Naive B cell (primary cell): Measurements from ENCODE around the gene ZNF827. TPM values are rescaled to one million over a fixed set of nuclear protein-coding genes. Genes with fewer than 3 reads are reported as not detected.

Experiments used
- ATAC-seq, 2 donors: fragments of 150-1000 bp; cut with Tn5 transposase; 2 replicates each; pipeline ENCODE4 v1.10.0; 2021; ENCODE audit warnings: low read depth in 2 of 2, mild to moderate bottlenecking in 2 of 2, moderate library complexity in 2 of 2
- DNase-seq: peaks from one replicate; pipeline ENCODE4 v3.0.0; 2022
- H3K27ac Mint-ChIP-seq, 6 donors: one replicate each; pipeline ENCODE4 v1.8.0; 2020 to 2022; ENCODE audit warnings: mild to moderate bottlenecking in 6 of 6, mixed read lengths in 6 of 6, moderate library complexity in 5 of 6, inconsistent platforms in 2 of 6
- H3K27me3 Mint-ChIP-seq, 3 donors: one replicate each; pipeline ENCODE4 v1.8.0; 2021 to 2022; ENCODE audit warnings: mixed read lengths in 3 of 3, mild to moderate bottlenecking in 1 of 3
- H3K36me3 Mint-ChIP-seq, 2 donors: one replicate each; pipeline ENCODE4 v1.8.0; 2020 to 2022; ENCODE audit warnings: mixed read lengths in 2 of 2, inconsistent platforms in 1 of 2, mild to moderate bottlenecking in 1 of 2
- H3K4me1 Mint-ChIP-seq, 3 donors: one replicate each; pipeline ENCODE4 v1.8.0; 2020 to 2022; ENCODE audit warnings: mixed read lengths in 3 of 3, inconsistent platforms in 1 of 3, mild to moderate bottlenecking in 1 of 3, moderate library complexity in 1 of 3
- H3K4me3 Mint-ChIP-seq, 8 donors: one replicate each; pipeline ENCODE4 v1.8.0; 2020 to 2022; ENCODE audit warnings: mild to moderate bottlenecking in 8 of 8, mixed read lengths in 8 of 8, moderate library complexity in 8 of 8, inconsistent platforms in 2 of 8
- H3K9me3 Mint-ChIP-seq, 7 donors: one replicate each; pipeline ENCODE4 v1.8.0; 2020 to 2022; ENCODE audit warnings: mixed read lengths in 7 of 7, mild to moderate bottlenecking in 5 of 7, inconsistent platforms in 2 of 7, moderate library complexity in 1 of 7
- polyA plus RNA-seq, 6 donors: library from polyadenylated mRNA; unstranded; fragments of 300-500 nt; fragmentation: Illumina TruSeq; gene quantifications; one replicate each; pipeline ENCODE4 v1.2.3, GENCODE V29; 2021; ENCODE audit warnings: low read depth in 6 of 6

Gene ZNF827
- polyA plus RNA-seq, 6 donors from 2014 or later, result 2.3 to 6.2 (median 4.2) TPM

DNA sequence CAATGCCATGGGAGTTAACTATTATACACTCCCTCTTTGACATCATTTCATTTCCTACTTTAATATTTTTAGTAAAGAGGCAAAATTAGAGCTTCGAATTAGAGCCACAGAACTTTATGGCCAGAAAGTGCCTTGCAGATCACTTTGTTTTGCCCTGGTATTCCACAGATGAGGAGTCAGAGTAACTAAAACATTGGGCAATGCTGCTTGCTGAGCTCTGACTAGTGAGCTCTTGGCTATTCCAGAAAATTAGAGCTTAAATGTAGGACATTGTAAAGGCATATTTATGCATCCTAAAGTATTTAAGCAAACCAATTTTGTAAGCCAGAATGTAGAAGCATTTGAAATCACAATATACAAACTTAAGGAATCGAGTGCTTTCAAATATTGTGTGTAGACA, 6.3 kb upstream of the ZNF827 start:
- ATAC-seq, result no peak
- Mint-ChIP-seq H3K9me3 (no peaks in the 10 kb centered on the region), H3K27me3 (peaks cover 10 to 22% (median 15%) of the 10 kb centered on the region in 3 donors), H3K4me1 (no peaks in the 10 kb centered on the region), H3K27ac (no peak overlapping the region), H3K4me3 (no peak overlapping the region), H3K36me3 (no peaks in the 10 kb centered on the region)
- no peak for DNase-seq

DNA sequence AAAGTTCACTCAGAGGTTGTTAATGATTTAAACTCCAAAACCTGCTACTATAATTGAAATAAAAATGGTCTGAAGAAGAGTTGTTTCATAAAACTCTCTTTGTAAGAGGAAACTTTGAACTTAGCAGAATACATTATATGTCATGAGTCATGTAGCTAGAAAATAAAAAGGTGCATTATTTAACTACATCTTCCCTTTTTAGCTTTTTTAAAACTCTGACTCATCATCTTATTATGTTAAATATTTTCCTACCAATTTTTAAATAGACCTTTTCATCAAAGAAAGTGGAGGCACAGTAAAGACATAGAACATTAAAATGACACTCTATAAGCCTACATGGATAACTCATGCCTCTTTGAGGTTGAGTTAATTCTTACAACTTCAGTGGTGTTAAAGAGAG, 1.2 kb upstream of the ZNF827 start:
- no peaks in the 10 kb centered on the region for H3K27me3 Mint-ChIP-seq
- DNase-seq, result no peak
- peaks cover 23 to 29% (median 25%) of the 10 kb centered on the region in 3 donors for H3K4me1 Mint-ChIP-seq
- no peak overlapping the region for H3K27ac Mint-ChIP-seq
- no peaks in the 10 kb centered on the region for H3K36me3 Mint-ChIP-seq
- no peak for ATAC-seq
- H3K9me3 Mint-ChIP-seq, result peaks cover 0 to 2% (median 0%) of the 10 kb centered on the region in 7 donors
- peak overlapping the region in 1 of 8 donors; percentile 89 for H3K4me3 Mint-ChIP-seq

DNA sequence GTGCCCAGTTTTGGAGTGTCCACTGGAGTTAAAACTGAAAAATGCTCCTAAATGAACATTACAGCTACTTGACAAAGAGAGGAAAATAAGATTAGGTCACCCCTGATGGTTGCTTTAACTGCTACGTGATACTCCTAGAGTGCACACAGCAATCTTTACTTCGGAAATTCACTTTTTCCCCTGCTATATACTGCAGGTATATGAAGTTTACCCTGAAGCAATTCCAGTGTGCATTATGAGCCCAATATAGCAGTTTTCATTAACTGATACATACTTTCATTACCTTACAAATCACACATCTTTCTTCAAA, 773 bp upstream of the ZNF827 start:
- Mint-ChIP-seq H3K27me3 (no peaks in the 10 kb centered on the region), H3K27ac (peak overlapping the region in 3 of 6 donors; percentile 2 to 95 (median 93)), H3K4me1 (peaks cover 28 to 33% (median 30%) of the 10 kb centered on the region in 3 donors), H3K9me3 (peaks cover 0 to 2% (median 0%) of the 10 kb centered on the region in 7 donors), H3K36me3 (no peaks in the 10 kb centered on the region), H3K4me3 (peak overlapping the region; percentile 89 to 98 (median 96))
- DNase-seq (no peak), ATAC-seq (no peak)

DNA sequence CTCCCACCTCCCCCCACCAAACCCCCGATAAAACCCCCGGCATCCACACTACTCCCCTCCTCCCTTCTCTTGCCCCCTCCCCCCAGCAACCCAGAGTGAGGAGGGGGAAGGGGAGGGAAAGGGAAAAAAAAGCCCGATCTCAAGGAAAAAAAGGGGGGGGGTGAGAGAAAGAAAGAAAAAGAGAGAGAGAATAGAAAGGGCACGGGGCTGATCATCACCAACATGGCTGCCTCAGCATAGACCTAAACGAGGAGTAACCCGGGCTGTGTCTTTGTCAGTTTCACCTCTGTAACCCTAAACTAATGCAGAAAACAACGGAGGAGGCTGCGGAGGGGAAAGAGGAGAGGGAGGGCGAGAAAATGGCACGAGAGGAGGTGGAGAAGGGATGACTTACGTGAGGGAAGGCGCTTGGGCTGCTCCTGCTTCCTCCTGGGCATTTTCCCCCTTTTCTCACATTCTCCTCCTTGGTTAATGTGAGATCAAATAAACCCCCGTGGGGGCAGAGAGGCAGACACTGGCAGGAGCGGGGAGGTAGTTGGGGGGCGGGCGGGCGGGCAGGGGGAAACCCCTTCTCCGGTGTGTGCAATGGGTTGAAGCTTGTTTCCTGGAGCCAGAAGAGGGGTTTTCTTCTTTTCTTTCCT, 532 bp downstream of the ZNF827 start:
- peaks cover 0 to 2% (median 0%) of the 10 kb centered on the region in 7 donors for H3K9me3 Mint-ChIP-seq
- peak; percentile 56 for DNase-seq

DNA sequence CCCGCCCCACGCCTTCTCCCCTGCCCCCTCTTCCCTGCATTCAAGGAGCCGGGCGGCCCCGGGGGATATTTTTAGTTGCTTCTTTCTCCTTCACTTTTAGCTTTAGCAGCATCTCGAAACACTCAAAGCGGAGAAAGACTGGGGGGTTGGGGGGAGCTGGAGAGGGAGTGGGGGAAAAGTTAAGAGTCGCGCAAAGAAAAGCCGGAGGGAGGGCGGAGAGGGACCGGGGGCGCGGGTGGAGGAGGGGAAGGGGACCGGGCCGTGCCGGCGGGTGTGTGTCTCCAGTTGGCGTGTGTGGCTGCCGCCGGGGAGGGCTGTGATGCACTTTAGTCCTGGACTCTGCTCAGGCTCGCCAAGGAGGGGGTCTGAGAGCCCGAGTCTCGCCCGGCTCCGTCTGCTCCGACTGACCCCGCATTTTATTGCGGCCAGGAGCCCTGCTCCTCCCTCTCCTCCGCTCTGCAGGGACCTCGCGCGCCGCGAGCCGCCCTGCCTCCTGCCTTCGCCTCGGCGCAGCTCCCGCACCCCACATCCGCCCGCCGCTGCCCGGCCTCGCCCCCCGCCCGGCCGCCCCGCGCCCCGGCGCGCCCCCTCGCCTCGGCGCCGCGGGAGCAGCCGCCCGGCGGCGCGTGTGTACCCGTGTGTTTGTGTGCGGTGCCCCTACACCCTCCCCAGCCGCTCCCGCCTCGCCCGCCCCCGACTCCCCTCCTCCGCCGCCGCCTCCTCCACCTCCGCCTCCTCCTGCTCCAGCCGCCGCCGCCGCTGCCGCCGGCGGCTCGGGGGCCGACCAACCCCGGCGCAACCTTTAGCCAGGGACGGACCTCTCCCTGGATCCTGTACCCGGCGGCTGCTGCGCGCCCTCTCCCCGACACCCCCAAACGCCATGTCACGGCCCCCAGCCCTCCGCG, 1.4 kb downstream of the ZNF827 start:
- H3K4me3 Mint-ChIP-seq, result peak overlapping the region; percentile 89 to 100 (median 98)
- peak; percentile 41 for DNase-seq
- peak overlapping the region in 4 of 6 donors; percentile 47 to 93 (median 70) for H3K27ac Mint-ChIP-seq
- peaks cover 0 to 2% (median 0%) of the 10 kb centered on the region in 7 donors for H3K9me3 Mint-ChIP-seq
- ATAC-seq, result peak; percentile 4 to 8
- H3K36me3 Mint-ChIP-seq, result no peaks in the 10 kb centered on the region
- H3K27me3 Mint-ChIP-seq, result no peaks in the 10 kb centered on the region
- H3K4me1 Mint-ChIP-seq, result peaks cover 31 to 41% (median 36%) of the 10 kb centered on the region in 3 donors

More for the DNA sequence above, 532 bp downstream of the ZNF827 start:
- Mint-ChIP-seq H3K27me3 (no peaks in the 10 kb centered on the region), H3K27ac (peak overlapping the region; percentile 86 to 99 (median 96)), H3K4me1 (peaks cover 28 to 36% (median 31%) of the 10 kb centered on the region in 3 donors), H3K4me3 (peak overlapping the region; percentile 89 to 98 (median 96)), H3K36me3 (no peaks in the 10 kb centered on the region)
- ATAC-seq, result peak; percentile 47 to 49

DNA sequence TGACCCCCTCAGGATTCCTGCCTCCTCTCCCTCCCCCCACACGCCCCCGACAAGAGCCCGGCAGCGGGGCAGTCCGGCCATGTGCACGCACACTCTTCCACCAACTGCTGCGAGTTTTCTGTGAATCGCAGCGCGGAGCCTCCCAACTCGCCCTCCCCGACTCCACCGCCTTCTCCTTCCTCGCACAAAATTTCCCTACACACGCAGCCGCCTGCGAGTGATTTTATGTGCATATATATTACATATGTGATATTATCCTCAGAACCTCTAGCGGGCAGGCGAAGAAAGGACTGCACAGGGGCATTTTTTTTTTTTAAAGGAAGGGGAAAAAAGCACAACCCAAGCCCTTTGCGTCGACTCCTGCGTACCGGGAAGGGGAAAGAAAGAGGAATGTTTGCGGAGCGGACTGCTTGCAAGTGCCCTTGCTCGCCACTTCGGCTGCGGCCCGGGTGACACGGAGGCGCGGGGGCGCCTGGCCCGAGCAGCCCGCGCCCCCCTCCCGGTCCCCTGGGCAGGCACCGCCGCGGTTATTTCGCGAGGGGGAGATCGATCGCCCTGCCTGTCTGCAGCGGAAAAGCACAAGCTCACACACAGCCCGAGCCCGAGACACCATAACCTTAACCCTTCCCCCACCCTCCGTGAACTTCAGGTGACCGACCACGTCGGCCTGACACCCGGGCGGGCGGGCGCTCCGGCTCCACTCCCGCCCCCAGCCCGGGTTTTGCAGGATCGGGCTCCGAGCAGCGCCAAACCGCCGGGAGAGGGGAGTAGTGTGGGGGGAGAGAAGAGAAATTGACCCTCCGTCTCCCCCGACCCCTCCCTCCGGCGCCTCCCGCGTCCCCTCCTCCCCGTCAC, 2.3 kb downstream of the ZNF827 start:
- Mint-ChIP-seq H3K27ac (peak overlapping the region; percentile 28 to 99 (median 93)), H3K4me1 (peaks cover 35 to 47% (median 40%) of the 10 kb centered on the region in 3 donors), H3K27me3 (no peaks in the 10 kb centered on the region), H3K36me3 (no peaks in the 10 kb centered on the region), H3K9me3 (peaks cover 0 to 2% (median 0%) of the 10 kb centered on the region in 7 donors), H3K4me3 (peak overlapping the region; percentile 89 to 100 (median 98))
- ATAC-seq, result peak; percentile 65 to 68
- DNase-seq, result peak; percentile 65

DNA sequence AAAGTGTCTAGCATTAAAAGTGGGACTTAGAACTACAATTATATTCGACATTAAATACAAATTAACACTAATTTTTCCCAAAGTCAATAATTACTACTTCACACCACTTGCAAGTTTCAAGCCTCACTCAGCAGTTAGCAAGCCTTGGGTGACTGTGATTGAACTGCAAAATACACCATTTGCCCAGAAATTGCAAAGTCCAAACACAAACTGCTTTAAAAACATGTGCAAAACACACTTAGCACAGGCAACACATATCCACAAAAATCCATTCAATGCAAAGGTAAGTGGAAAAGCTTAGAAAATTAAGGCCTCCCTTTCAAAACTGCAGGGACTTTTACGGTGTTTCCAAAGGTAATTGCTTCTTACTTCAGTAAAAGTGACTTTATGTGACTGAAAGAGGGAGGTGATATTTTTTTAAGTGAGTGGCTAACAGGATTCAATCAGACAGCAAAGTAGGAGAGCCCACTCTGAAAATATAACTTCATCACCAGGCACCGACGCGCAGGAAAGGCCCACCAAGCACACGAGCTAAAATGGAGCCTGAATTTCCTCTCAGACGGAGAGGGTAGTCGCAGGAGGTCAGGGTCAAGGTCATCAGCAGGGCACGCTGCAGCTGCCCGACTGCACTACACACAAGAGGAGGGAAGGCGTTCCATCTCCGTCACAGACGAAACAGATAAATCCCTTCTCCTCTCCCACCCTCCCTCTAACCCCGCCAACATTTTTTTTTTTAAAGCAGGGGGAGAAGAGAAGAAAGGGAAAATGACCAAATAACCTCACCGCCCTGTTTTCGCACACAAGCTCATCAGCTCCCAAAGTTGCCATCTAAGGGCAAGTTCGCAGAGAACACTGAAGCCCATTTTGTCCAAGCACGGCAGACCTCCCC, 3.1 kb downstream of the ZNF827 start:
- no peaks in the 10 kb centered on the region for H3K27me3 Mint-ChIP-seq
- ATAC-seq, result no peak
- peak overlapping the region; percentile 89 to 100 (median 98) for H3K4me3 Mint-ChIP-seq
- H3K36me3 Mint-ChIP-seq, result no peaks in the 10 kb centered on the region
- peaks cover 40 to 55% (median 43%) of the 10 kb centered on the region in 3 donors for H3K4me1 Mint-ChIP-seq
- H3K27ac Mint-ChIP-seq, result peak overlapping the region; percentile 28 to 99 (median 93)
- H3K9me3 Mint-ChIP-seq, result peaks cover 0 to 2% (median 0%) of the 10 kb centered on the region in 7 donors
- DNase-seq, result peak; percentile 14

DNA sequence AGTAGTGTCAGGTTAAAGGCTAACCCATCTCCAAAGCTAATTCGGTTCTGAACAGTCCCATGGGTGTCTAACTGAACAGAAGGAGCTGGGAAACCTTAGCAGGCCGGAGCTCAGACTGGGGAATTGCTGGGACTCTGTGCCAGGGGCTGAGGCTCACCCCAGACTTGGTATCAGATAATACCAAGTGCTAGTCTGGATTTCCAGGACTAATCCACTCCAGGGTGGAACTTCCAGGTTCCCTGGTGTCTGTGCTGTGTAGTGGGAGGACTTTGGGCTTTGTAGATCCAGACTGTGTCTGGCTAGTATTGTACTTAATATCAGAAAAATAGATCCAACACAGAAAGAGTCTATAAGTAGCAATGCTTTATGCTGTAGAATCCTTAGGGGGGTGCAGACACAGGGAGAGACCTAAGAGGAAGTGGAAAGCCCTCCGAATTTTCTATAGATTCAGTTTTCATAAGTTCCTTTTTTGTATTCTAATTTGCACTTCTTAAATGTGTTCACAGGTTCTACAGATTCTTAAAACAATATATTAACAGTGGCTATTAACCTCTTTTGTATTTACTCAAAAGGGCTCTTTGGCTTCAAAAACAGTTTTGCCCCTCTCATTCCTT, 4.1 kb downstream of the ZNF827 start:
- Mint-ChIP-seq H3K9me3 (peaks cover 0 to 2% (median 0%) of the 10 kb centered on the region in 7 donors), H3K36me3 (no peaks in the 10 kb centered on the region), H3K4me3 (peak overlapping the region; percentile 1 to 98 (median 82)), H3K27ac (peak overlapping the region in 5 of 6 donors; percentile 32 to 93 (median 75)), H3K4me1 (peaks cover 46 to 63% (median 47%) of the 10 kb centered on the region in 3 donors), H3K27me3 (no peaks in the 10 kb centered on the region)
- DNase-seq (peak; percentile 12), ATAC-seq (no peak)

DNA sequence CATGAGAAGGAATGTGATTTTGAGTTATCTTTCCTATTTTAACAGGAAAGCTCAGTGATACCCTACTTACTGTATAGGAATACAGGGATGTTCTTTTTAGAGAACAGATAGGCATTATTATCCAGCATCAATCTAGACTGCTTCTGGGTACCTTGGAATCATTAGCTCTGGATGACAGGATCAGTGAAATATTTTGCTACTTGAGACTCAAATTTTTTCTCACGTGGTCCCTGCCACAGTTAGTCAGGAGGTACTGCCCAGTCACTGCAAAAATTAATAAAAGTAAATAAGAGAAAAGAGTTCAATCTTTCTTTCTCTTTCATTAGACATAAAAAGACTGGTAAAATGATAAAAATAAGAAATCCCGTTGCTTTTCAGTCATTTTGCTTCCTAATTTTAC, 5.5 kb downstream of the ZNF827 start:
- Mint-ChIP-seq H3K27me3 (no peaks in the 10 kb centered on the region), H3K9me3 (no peaks in the 10 kb centered on the region), H3K4me3 (peak overlapping the region in 1 of 8 donors; percentile 39), H3K4me1 (peaks cover 40 to 54% (median 43%) of the 10 kb centered on the region in 3 donors), H3K36me3 (no peaks in the 10 kb centered on the region), H3K27ac (peak overlapping the region in 1 of 6 donors; percentile 49)
- ATAC-seq (no peak), DNase-seq (no peak)

DNA sequence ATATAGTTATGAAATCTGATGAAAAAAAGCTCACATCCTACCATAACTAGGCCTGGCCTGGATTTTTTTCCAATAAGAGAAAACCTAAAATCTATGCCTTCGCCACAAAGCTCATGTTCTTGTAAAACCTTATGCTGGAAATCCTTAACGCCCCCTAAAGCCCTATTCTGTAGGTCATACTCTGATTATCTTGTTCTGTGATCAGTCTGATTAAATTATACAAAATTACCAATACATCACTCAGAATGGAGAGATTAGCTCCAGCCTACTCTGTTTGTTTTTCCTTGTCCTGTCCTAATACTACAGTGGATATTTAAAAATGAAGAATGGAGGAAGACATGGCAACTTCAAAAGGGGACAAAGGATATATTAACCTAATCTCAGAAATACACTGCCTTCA, 7.2 kb downstream of the ZNF827 start:
- no peak for ATAC-seq
- Mint-ChIP-seq H3K27ac (peak overlapping the region in 2 of 6 donors; percentile 48 to 70), H3K4me1 (peaks cover 46 to 63% (median 53%) of the 10 kb centered on the region in 3 donors), H3K9me3 (no peaks in the 10 kb centered on the region), H3K36me3 (no peaks in the 10 kb centered on the region), H3K4me3 (no peak overlapping the region), H3K27me3 (no peaks in the 10 kb centered on the region)
- no peak for DNase-seq

DNA sequence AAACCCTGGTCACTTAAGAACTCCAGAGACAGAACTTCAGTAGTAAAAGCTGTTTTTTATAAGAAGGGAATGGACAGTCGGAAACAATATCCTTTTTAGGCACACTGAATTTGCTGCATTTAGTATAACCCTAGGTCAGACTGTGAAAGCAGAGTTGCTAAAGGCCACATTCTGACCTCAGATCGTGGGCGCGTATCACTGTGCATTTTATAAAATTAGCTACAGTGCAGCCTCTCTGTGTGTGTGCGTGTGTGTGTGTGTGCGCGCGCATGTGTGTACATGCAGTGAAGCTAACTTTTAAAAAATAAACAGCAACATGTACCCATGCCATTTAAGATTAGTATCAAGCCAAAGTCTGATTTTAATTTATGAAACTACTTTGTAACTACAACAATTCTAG, 8.0 kb downstream of the ZNF827 start:
- H3K27me3 Mint-ChIP-seq, result no peaks in the 10 kb centered on the region
- H3K36me3 Mint-ChIP-seq, result peaks cover 0 to 7% of the 10 kb centered on the region in 2 donors

More for the DNA sequence above, 8.0 kb downstream of the ZNF827 start:
- DNase-seq (no peak), ATAC-seq (no peak)
- peak overlapping the region in 2 of 8 donors; percentile 49 to 69 for H3K4me3 Mint-ChIP-seq
- H3K9me3 Mint-ChIP-seq, result peaks cover 0 to 7% (median 4%) of the 10 kb centered on the region in 7 donors
- H3K27ac Mint-ChIP-seq, result peak overlapping the region in 5 of 6 donors; percentile 34 to 76 (median 48)
- H3K4me1 Mint-ChIP-seq, result peaks cover 39 to 60% (median 47%) of the 10 kb centered on the region in 3 donors
